HEK293 (cell line): ENCODE data around the gene PTGER3.
A peak's percentile ranks its signal among the peaks of the same experiment; 100 is the strongest.

Experiments
- CTCF ChIA-PET: fragments of 350-600 bp; formaldehyde crosslinking; extraction: SDS; loops from one replicate; lab custom pipeline; 2021; ENCODE audit warnings: antibody characterized with exemption; lab: Yijun Ruan, JAX
- POLR2A ChIA-PET: fragments of 300-600 bp; formaldehyde crosslinking; extraction: SDS; loops from one replicate; lab custom pipeline; 2020; ENCODE audit warnings: antibody characterized with exemption, inconsistent platforms; lab: Yijun Ruan, JAX
- H3K27ac ChIP-seq: fragments of 200-500 bp; sonication (Bioruptor generic); 2 replicates; pipeline ENCODE4 v1.5.1; 2014; ENCODE audit warnings: low read depth, low read length, control low read depth, inconsistent platforms; ENCODE audit errors: extremely low read depth
- H3K36me3 ChIP-seq, 2 experiments: fragments of 200-500 bp in 1 of 2; sonication (Bioruptor generic) in 1 of 2; 1 replicate in 1 of 2; 2 replicates in 1 of 2; pipeline ENCODE4 v1.5.1; 2014 to 2017; ENCODE audit warnings: inconsistent platforms in 2 of 2, low read length in 2 of 2; ENCODE audit not compliant: control insufficient read depth in 2 of 2, insufficient read depth in 1 of 2
- H3K4me1 ChIP-seq: fragments of 200-500 bp; sonication (Bioruptor generic); 2 replicates; pipeline ENCODE4 v1.5.1; 2014; ENCODE audit warnings: mild to moderate bottlenecking, low read length, inconsistent platforms; ENCODE audit not compliant: control insufficient read depth, insufficient read depth
- H3K4me3 ChIP-seq: 2 replicates; pipeline ENCODE4 v1.5.1; 2011; ENCODE audit warnings: low read depth, mild to moderate bottlenecking, control low read depth, low read length, moderate library complexity
- H3K9me3 ChIP-seq: fragments of 200-500 bp; sonication (Bioruptor generic); 2 replicates; pipeline ENCODE4 v1.5.1; 2014; ENCODE audit warnings: low read depth, low read length, inconsistent platforms; ENCODE audit not compliant: control insufficient read depth, insufficient read depth
- EGR2 ChIP-seq: fragments of 450-650 bp; formaldehyde crosslinking; IDR thresholded peaks from 2 replicates; pipeline ENCODE4 v1.5.1; 2016; ENCODE audit warnings: low read depth, missing biosample characterization, missing genetic modification characterization
- KLF1 ChIP-seq: fragments of 450-650 bp; formaldehyde crosslinking; IDR thresholded peaks from 2 replicates; pipeline ENCODE4 v1.5.1; 2016; ENCODE audit warnings: missing biosample characterization, missing genetic modification characterization
- KLF16 ChIP-seq: fragments of 450-650 bp; formaldehyde crosslinking; IDR thresholded peaks from 2 replicates; pipeline ENCODE4 v1.5.1; 2017; ENCODE audit warnings: missing biosample characterization, missing genetic modification characterization
- KLF8 ChIP-seq: fragments of 450-650 bp; formaldehyde crosslinking; IDR thresholded peaks from 2 replicates; pipeline ENCODE4 v1.5.1; 2016; ENCODE audit warnings: missing biosample characterization, missing genetic modification characterization
- PRDM10 ChIP-seq: fragments of 450-650 bp; formaldehyde crosslinking; IDR thresholded peaks from 2 replicates; pipeline ENCODE4 v1.5.1; 2016; ENCODE audit warnings: missing biosample characterization, missing genetic modification characterization
- PRDM6 ChIP-seq: fragments of 450-650 bp; formaldehyde crosslinking; IDR thresholded peaks from 2 replicates; pipeline ENCODE4 v1.5.1; 2017; ENCODE audit warnings: missing biosample characterization, missing genetic modification characterization
- SP2 ChIP-seq: fragments of 450-650 bp; formaldehyde crosslinking; IDR thresholded peaks from 2 replicates; pipeline ENCODE4 v1.5.1; 2016; ENCODE audit warnings: missing biosample characterization, missing genetic modification characterization
- SP3 ChIP-seq: fragments of 450-650 bp; formaldehyde crosslinking; IDR thresholded peaks from 2 replicates; pipeline ENCODE4 v1.5.1; 2016; ENCODE audit warnings: missing biosample characterization, missing genetic modification characterization
- ZBTB20 ChIP-seq: fragments of 450-650 bp; formaldehyde crosslinking; IDR thresholded peaks from 2 replicates; pipeline ENCODE4 v1.5.1; 2016; ENCODE audit warnings: missing biosample characterization, missing genetic modification characterization
- ZBTB26 ChIP-seq: fragments of 450-650 bp; formaldehyde crosslinking; optimal IDR thresholded peaks from 2 replicates; pipeline ENCODE3; 2016; ENCODE audit warnings: missing biosample characterization, mild to moderate bottlenecking, missing genetic modification characterization
- ZBTB44 ChIP-seq: fragments of 450-650 bp; IDR thresholded peaks from 2 replicates; pipeline ENCODE4 v1.5.1; 2018; ENCODE audit warnings: missing biosample characterization, mild to moderate bottlenecking, missing genetic modification characterization
- ZNF140 ChIP-seq: fragments of 450-650 bp; formaldehyde crosslinking; IDR thresholded peaks from 2 replicates; pipeline ENCODE4 v1.5.1; 2016; ENCODE audit warnings: missing biosample characterization, missing genetic modification characterization
- ZNF155 ChIP-seq: fragments of 450-650 bp; formaldehyde crosslinking; IDR thresholded peaks from 2 replicates; pipeline ENCODE4 v1.5.1; 2016; ENCODE audit warnings: missing biosample characterization, missing genetic modification characterization
- ZNF174 ChIP-seq: fragments of 450-650 bp; formaldehyde crosslinking; IDR thresholded peaks from 2 replicates; pipeline ENCODE4 v1.5.0; 2017; ENCODE audit warnings: missing biosample characterization, mild to moderate bottlenecking, missing genetic modification characterization
- ZNF23 ChIP-seq: fragments of 450-650 bp; formaldehyde crosslinking; IDR thresholded peaks from 2 replicates; pipeline ENCODE4 v1.5.1; 2016; ENCODE audit warnings: missing biosample characterization, missing genetic modification characterization, borderline replicate concordance
- ZNF239 ChIP-seq: fragments of 450-650 bp; formaldehyde crosslinking; IDR thresholded peaks from 2 replicates; pipeline ENCODE4 v1.5.1; 2016; ENCODE audit warnings: missing biosample characterization, missing genetic modification characterization
- ZNF302 ChIP-seq: fragments of 450-650 bp; formaldehyde crosslinking; IDR thresholded peaks from 2 replicates; pipeline ENCODE4 v1.5.1; 2016; ENCODE audit warnings: missing biosample characterization, missing genetic modification characterization, low read depth
- ZNF488 ChIP-seq: fragments of 450-650 bp; formaldehyde crosslinking; IDR thresholded peaks from 2 replicates; pipeline ENCODE4 v1.5.1; 2016; ENCODE audit warnings: missing biosample characterization, missing genetic modification characterization
- ZNF660 ChIP-seq: fragments of 450-650 bp; IDR thresholded peaks from 2 replicates; pipeline ENCODE4 v1.5.1; 2018; ENCODE audit warnings: missing biosample characterization, mild to moderate bottlenecking, missing genetic modification characterization
- ZNF677 ChIP-seq: fragments of 450-650 bp; IDR thresholded peaks from 2 replicates; pipeline ENCODE4 v1.5.0; 2018; ENCODE audit warnings: missing biosample characterization, mild to moderate bottlenecking, missing genetic modification characterization, moderate library complexity
- ZNF76 ChIP-seq: fragments of 450-650 bp; formaldehyde crosslinking; IDR thresholded peaks from 2 replicates; pipeline ENCODE4; 2016; ENCODE audit warnings: low read depth, missing biosample characterization, missing genetic modification characterization, borderline replicate concordance
- ZNF777 ChIP-seq: fragments of 450-650 bp; formaldehyde crosslinking; IDR thresholded peaks from 2 replicates; pipeline ENCODE4 v1.5.1; 2017; ENCODE audit warnings: missing biosample characterization, missing genetic modification characterization, borderline replicate concordance

PTGER3 gene

GRCh38 chr1:71047635-71048607 lies at the start of gene PTGER3:
Gene PTGER3, minus strand, starts transcription at chr1:71047816. Its CDS starts 239 bp downstream, at chr1:71047577.
- no peaks in the 10 kb centered on the region for H3K9me3 ChIP-seq
- no peaks in the 10 kb centered on the region for H3K36me3 ChIP-seq
- CTCF ChIA-PET, result interaction anchor here (0.8 to 1.5 kb wide), 3 partner anchors 82 to 520 kb away, joined by 3 to 8 read pairs (median 4); no protein-coding TSS in a partner anchor
- POLR2A ChIA-PET, result no interaction called here
- H3K4me1 ChIP-seq, result no peaks in the 10 kb centered on the region
- H3K27ac ChIP-seq, result no peak within 1 kb of the TSS
- peak within 1 kb of the TSS; percentile 54 for H3K4me3 ChIP-seq
- TF ChIP-seq EGR2 (tag by site-specific recombination) (peak; percentile 40; the same call in 1 of the 2 replicates), KLF1 (tag by site-specific recombination) (peak; percentile 79), ZNF488 (tag by site-specific recombination) (no peak), ZNF155 (tag by site-specific recombination) (no peak), ZNF777 (tag by site-specific recombination) (no peak), ZBTB20 (no peak), KLF8 (tag by site-specific recombination) (peak; percentile 42; the same call in 1 of the 2 replicates), ZNF174 (tag by site-specific recombination) (no peak), PRDM10 (tag by site-specific recombination) (no peak), ZNF23 (tag by site-specific recombination) (no peak), KLF16 (tag by site-specific recombination) (peak; percentile 47; the same call in 1 of the 2 replicates), SP3 (peak; percentile 59), PRDM6 (tag by site-specific recombination) (no peak), ZBTB26 (tag by site-specific recombination) (peak; percentile 40), ZNF302 (no peak), ZNF660 (tag by site-specific recombination) (0 out of 2 replicates have a peak, but pooled peaks have one; percentile 49), ZNF76 (no peak), ZNF140 (tag by site-specific recombination) (no peak), ZNF239 (tag by site-specific recombination) (no peak), ZBTB44 (tag by site-specific recombination) (no peak), SP2 (tag by site-specific recombination) (peak; percentile 41; the same call in 1 of the 2 replicates), ZNF677 (no peak)
